Embryonic facial prominence (tissue), 1 donor: ENCODE results near the gene FOXA2.

Source experiments
- DNase-seq: peaks from one replicate; pipeline ENCODE4 v3.0.0-alpha.2; 2016; ENCODE audit errors: extremely low spot score

Gene FOXA2

DNA sequence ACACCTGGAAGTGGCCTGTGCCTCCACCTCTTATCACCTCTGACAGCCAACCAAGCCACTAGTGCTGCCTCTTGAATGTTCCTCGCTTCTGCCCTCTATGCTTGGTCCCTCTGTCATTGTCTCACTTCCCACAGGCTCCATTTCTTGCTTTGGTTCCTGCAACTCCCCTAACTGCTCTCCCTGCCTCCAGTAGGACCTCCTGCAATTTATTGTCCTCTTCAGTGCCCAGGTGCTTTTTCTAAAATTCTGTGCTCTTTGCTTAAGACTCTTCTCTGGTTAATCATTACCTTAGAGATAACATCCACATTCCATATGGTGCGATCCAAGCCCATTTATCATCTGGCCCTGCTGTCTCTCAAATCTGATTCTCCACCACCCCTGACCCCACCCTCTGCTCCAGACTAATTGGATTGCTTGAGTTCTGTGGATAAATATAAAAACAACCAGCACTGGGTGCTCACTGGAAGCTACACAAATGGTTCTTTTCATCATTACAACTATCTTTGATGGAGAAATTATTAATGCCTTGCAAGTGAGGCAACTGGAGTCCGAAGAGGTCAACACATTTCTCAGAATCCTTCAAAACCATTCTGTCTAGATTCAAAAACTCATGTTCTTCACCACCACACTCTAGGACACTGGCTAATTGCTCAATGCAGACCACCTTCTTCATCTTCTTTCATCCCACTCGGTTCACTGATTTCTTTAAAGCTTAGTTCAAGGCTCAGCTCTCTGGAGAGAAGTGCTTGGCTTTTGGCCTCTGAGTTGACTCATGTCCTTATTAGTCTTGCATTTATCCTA, 47.2 kb downstream of the FOXA2 start:
- no peak for DNase-seq

DNA sequence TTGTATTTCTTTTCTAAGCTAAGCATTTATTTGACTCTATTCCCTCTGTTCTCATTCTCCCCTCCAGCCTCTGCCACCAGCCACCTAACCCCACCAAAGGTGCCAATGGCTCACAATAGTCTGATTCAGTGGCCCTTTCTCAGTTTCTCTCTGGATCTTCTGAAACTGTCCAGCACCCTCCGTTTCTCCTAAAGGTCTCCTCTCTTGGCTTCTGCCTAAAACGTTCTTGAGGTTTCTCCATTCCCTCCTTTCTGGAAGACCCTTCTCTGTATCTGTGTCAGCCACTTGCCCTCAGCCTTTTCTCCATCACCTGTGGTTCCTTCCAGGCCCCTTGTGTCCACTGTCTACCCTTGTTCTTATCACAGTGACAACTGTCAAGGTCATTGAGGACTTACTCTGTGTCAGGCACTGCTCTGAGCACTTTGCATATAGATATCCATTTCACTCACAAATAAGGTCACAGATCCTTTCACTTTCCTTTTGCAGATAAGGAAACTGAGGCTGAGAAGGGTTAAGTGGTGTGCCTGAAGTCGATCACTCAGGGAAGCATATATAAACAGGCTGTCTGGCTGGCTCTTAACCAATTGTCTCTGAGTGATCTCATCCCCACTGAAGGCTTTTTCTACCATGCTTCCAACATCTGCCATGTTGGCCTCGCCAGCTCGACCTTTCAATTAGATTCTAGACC, 48.1 kb downstream of the FOXA2 start:
- DNase-seq, result no peak

DNA sequence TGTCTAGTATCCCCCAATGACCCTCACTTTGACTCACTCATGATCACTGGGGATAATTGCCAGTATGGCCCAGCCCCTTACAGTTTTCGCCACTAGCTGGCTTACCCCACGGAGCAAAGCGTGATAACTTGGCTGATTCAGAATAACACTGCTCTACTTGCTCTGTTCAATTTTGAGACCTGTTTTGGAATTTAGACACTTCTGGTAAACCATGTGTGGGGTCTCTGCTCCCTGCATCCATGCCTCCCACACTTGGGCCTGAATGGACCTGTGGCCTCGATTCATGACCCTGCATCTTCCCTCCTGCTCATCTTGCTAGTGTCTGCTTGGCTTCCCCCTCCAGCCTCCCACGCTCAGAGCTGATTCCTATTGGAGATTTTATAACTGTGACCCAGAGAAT, 48.9 kb downstream of the FOXA2 start:
- no peak for DNase-seq

DNA sequence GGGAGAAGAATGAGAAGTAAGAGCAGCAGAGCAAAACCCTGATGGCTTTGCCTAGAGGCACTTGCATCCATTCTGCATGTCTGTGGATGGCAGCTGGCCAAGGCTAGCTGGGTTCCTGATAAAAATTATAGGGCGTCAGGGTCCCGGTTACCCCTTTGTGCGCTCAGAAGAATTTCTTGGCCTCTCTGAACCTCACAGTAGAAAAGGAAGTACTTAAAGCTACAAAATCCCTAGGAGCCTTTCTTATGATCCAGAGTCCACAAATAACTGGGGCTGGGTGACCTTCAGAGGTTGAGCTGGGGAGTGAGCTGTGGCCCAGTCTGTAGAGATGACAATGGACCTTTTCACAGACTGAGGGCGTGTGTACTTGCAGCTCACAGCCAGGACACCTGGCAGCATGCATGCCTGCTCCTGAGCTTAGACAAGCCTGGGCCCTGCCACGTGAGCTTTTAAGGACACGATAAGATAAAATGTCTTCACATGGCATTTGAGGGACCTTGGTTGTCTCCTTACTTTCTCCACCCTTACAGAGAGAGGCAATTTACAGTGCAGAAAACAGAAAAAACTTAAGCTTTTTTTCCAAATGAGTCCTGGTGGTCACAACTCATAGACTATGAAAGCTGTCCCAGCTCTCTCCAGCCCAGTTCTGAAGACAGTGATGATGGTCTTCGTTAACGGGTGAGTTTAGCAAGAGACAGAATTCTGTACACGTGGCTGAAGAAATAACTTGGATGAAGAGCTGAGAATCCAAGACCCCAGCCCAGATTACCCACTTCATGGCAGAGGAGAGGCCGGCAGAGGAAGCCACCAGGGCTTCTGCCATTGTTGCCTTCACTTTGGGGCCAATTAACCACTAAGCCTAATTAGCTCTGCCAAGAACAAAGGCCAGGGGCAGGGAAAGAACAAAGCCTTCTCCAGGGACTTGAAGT, 50.3 kb downstream of the FOXA2 start:
- no peak for DNase-seq

DNA sequence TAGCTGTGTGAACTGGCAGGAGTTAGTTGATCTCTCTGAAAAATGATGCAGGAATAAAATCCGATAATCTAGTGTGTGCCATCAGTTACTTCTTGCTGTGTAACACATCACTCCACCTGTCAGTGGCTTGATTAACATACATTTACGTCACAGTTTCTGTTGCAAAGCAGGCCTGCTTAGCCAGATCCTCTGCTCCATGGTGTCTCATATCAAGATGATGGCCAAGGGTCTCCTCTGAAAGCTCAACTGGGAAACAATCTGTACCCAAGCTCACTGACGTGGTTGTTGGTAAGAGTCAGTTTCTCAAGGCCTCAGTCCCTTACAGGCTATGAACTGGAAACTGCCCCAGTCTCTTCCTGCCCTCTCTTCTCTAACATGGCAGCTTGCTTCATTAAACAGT, 51.8 kb downstream of the FOXA2 start:
- no peak for DNase-seq

DNA sequence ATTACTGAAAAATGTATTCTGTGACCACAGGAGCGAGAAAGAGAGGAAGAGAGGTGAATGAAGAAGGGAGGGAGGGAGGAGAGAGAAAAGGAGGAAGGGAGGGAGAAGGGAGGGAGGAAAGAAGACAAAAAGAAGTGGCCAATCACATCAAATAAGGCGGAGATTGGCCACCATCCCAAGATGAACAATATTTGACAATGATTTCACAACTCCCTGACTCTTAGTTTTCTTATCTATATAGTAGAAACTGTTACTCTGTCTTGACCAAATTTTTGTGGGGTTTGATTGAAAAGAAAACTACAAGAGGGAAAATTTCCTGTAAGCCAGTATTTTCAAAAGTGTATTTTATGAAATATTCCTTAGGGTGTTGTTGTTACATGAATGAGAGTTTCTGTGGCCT, 52.6 kb downstream of the FOXA2 start:
- DNase-seq, result no peak

DNA sequence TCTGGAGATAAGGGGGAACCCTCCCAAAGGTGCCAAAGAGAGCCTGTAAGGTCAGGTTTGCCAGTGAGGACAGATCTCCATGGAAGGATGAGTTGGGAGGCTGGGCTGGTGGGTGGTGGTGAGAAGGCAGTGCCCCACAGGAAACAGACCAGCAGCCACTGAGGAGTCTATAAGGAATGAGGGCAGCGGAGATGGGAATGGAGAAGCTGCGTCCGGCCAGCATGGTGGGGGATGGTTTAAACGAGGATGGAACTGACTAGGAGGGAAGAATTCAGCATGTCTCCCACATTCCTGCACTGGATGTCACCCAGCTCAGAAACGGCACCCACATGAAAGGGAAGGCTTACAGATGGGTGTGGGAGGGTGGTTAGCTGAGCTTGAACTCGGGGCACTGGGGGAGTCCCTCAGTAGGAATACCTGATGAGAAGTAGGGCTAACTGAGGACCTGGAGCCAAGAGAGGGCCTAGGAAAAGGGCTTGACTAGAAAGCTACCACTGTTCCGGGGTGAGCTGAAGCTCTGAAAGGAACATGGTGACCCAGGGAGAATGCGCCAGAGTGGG, 53.2 kb downstream of the FOXA2 start:
- no peak for DNase-seq
